ENCODE results near the gene PCDH8. TPM values are rescaled to one million over a fixed set of nuclear protein-coding genes. Genes with fewer than 3 reads are reported as not detected.

PCDH8 gene
- total and polyA plus RNA-seq, 2 experiments from 2014 or later: 0.36 to 1.7 TPM

- no peak for TF ChIP-seq ZNF331 (CRISPR knock-in tag; IDR thresholded peaks at IDR 0.05; ENCODE audit: low read depth)
- TF ChIP-seq CTCF (conservative IDR thresholded peaks at IDR 0.05; ENCODE audit: low read depth in 2 of 2): no peak
- no peak for TF ChIP-seq EZH2 (IDR thresholded peaks at IDR 0.05; ENCODE audit: low read depth, unreplicated experiment)
- no peak for TF ChIP-seq EZH2phosphoT487 (IDR thresholded peaks at IDR 0.05; ENCODE audit: unreplicated experiment)
- TF ChIP-seq CREB1 (CRISPR knock-in tag; IDR thresholded peaks at IDR 0.05; ENCODE audit: low read depth): no peak
Observed at GRCh38 chr13:52812941-52813340, 35.5 kb downstream of the PCDH8 start (continued).

- no peaks in the 10 kb centered on the region for H3F3A ChIP-seq (replicated peaks; ENCODE audit: low read depth)
- ATAC-seq: no peak
- H4K20me1 ChIP-seq (replicated peaks; ENCODE audit: insufficient read depth): no peaks in the 10 kb centered on the region
- no peaks in the 10 kb centered on the region for H3K9me2 ChIP-seq (ENCODE audit: insufficient read depth)
- DNase-seq (ENCODE audit: low spot score): no peak
- Mint-ChIP-seq H3K4me1 (peaks cover 13% of the 10 kb centered on the region), H3K36me3 (ENCODE audit: low read depth) (peaks cover 18% of the 10 kb centered on the region; the same call in 2 of the 3 replicates), H3K27ac (no peak overlapping the region), H3K4me3 (no peak overlapping the region), H3K9me3 (peaks cover 22% of the 10 kb centered on the region), H3K27me3 (ENCODE audit: insufficient read depth, low read depth, poor library complexity) (peaks cover 3% of the 10 kb centered on the region)
- TF ChIP-seq EZH2phosphoT487 (IDR thresholded peaks at IDR 0.05; ENCODE audit: unreplicated experiment) (no peak), JUNB (IDR thresholded peaks at IDR 0.05; ENCODE audit: unreplicated experiment) (no peak), CREB1 (CRISPR knock-in tag; IDR thresholded peaks at IDR 0.05; ENCODE audit: low read depth) (no peak)
- H3K4me3 ChIP-seq: no peak overlapping the region
- peak overlapping the region; percentile 70; the same call in 1 of the 2 replicates for H2AFZ ChIP-seq
- no peaks in the 10 kb centered on the region for H3K4me1 ChIP-seq (ENCODE audit: insufficient read depth)
- H3K79me2 ChIP-seq (replicated peaks; ENCODE audit: insufficient read depth): no peaks in the 10 kb centered on the region
- H3K27me3 ChIP-seq (ENCODE audit: insufficient read depth): no peaks in the 10 kb centered on the region
- H3K27ac ChIP-seq (ENCODE audit: low read depth): no peak overlapping the region
- no peak overlapping the region for H3K4me2 ChIP-seq
- no peaks in the 10 kb centered on the region for H3K36me3 ChIP-seq (ENCODE audit: insufficient read depth)
Observed at GRCh38 chr13:52811841-52812240, 36.6 kb downstream of the PCDH8 start.

GRCh38 chr13:52810526-52810925, 37.9 kb downstream of the PCDH8 start:
- H3K79me2 ChIP-seq (replicated peaks; ENCODE audit: insufficient read depth): no peaks in the 10 kb centered on the region
- no peaks in the 10 kb centered on the region for H3K36me3 ChIP-seq (ENCODE audit: insufficient read depth)
- no peak overlapping the region for H3K27ac Mint-ChIP-seq
- 0 out of 2 replicates have a peak, but pooled peaks cover 4% of the 10 kb centered on the region for H3K9me2 ChIP-seq (ENCODE audit: insufficient read depth)
- H3F3A ChIP-seq (replicated peaks; ENCODE audit: low read depth): no peaks in the 10 kb centered on the region
- no peak overlapping the region for H3K4me2 ChIP-seq
- no peaks in the 10 kb centered on the region for H3K4me1 ChIP-seq (ENCODE audit: insufficient read depth)
- no peaks in the 10 kb centered on the region for H4K20me1 ChIP-seq (replicated peaks; ENCODE audit: insufficient read depth)
- peaks cover 12% of the 10 kb centered on the region; the same call in 2 of the 3 replicates for H3K36me3 Mint-ChIP-seq (ENCODE audit: low read depth)
- H3K4me1 Mint-ChIP-seq: peaks cover 13% of the 10 kb centered on the region
- no peak overlapping the region for H2AFZ ChIP-seq
- H3K27me3 ChIP-seq (ENCODE audit: insufficient read depth): no peaks in the 10 kb centered on the region
- H3K4me3 Mint-ChIP-seq: no peak overlapping the region
- ATAC-seq (no peak), DNase-seq (ENCODE audit: low spot score) (no peak)
- H3K9me3 Mint-ChIP-seq: peaks cover 12% of the 10 kb centered on the region
- no peak overlapping the region for H3K4me3 ChIP-seq
- peaks cover 5% of the 10 kb centered on the region for H3K27me3 Mint-ChIP-seq (ENCODE audit: insufficient read depth, low read depth, poor library complexity)
- H3K27ac ChIP-seq (ENCODE audit: low read depth): no peak overlapping the region
- TF ChIP-seq ZNF331 (CRISPR knock-in tag; IDR thresholded peaks at IDR 0.05; ENCODE audit: low read depth): no peak
- TF ChIP-seq STAT1 (IDR thresholded peaks at IDR 0.05; ENCODE audit: unreplicated experiment): no peak
- no peak for TF ChIP-seq ETS1 (IDR thresholded peaks at IDR 0.05)
- TF ChIP-seq EZH2phosphoT487 (IDR thresholded peaks at IDR 0.05; ENCODE audit: unreplicated experiment): no peak
- TF ChIP-seq ZNF462 (CRISPR knock-in tag; IDR thresholded peaks at IDR 0.05): no peak
